Upper lobe of left lung (tissue), 4 donors: ENCODE results near the gene CNOT10.

Experiments used
- POLR2AphosphoS5 ChIP-seq, 2 donors: sonication (generic); formaldehyde crosslinking; IDR thresholded peaks; one replicate each; pipeline ENCODE4 v1.5.1; 2017; ENCODE audit warnings: antibody characterized with exemption in 2 of 2
- TF ChIP-seq, protein P1 (sequence below), 6 experiments: fragments of 450-650 bp in 4 of 6; fragments of 200-600 bp in 2 of 6; sonication (generic) in 2 of 6; IDR thresholded peaks; one replicate each; pipeline ENCODE4 v1.5.1; 2016 to 2019; ENCODE audit warnings: antibody characterized with exemption in 6 of 6

- no peak for TF ChIP-seq POLR2AphosphoS5 (IDR thresholded peaks at IDR 0.05)
- TF ChIP-seq, protein P1, sequence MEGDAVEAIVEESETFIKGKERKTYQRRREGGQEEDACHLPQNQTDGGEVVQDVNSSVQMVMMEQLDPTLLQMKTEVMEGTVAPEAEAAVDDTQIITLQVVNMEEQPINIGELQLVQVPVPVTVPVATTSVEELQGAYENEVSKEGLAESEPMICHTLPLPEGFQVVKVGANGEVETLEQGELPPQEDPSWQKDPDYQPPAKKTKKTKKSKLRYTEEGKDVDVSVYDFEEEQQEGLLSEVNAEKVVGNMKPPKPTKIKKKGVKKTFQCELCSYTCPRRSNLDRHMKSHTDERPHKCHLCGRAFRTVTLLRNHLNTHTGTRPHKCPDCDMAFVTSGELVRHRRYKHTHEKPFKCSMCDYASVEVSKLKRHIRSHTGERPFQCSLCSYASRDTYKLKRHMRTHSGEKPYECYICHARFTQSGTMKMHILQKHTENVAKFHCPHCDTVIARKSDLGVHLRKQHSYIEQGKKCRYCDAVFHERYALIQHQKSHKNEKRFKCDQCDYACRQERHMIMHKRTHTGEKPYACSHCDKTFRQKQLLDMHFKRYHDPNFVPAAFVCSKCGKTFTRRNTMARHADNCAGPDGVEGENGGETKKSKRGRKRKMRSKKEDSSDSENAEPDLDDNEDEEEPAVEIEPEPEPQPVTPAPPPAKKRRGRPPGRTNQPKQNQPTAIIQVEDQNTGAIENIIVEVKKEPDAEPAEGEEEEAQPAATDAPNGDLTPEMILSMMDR (IDR thresholded peaks at IDR 0.05): no peak
These were observed 93.4 kb downstream of the CNOT10 start for GRCh38 chr3:32778389-32778788.
